Measurements from ENCODE around the gene WDR75.
"Not testable (repeated sequence)": the region's sequence is repeated elsewhere in the genome, so short reads cannot be mapped to it uniquely, and the experiment has no call there.

The WDR75 gene

GRCh38 chr2:189442468-189442867 lies 1.2 kb downstream of the WDR75 start:
- peak in 1 of 2 experiments; percentile 22 for DNase-seq

DNA sequence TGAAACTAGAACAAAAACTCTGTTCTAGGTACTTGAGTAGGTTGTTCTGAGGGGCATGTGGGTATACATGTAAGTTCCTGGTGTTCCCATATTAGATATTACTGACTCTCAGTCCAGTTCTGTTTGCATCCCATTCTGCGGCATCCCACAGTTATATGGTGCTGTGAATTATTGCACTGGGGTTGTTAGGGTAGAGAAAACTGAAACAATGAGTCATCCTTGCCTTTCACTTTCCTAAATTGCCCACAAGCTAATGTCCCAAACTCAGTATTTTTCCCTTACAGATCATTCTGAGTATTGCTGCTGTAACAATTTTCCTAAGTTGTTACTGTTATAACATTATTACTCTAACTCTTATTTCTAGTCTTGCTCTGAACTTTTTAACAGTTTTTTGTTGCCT lies 3.0 kb downstream of the WDR75 start:
- peak in 1 of 2 experiments; percentile 30 for DNase-seq

- DNase-seq, result no peak
Observed at GRCh38 chr2:189446780-189447179, 5.5 kb downstream of the WDR75 start.

DNA sequence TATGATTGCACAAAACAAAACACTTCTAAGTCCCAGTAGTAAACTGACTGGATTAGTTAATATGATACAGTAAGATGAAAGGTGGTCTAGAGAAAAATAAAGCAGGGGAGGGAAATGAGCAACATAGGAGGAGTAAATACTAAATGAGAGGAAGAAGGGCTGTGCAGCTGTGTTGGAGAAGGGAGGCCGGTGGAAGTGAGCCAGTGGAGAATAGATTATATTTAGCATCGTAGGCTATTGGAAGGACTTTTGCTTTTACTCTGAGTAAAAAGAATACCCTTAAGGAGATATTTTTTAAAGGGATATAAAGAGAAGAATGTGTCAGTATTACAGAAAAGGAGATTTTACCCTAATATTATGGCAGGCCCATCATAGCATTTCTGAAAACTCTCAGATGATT lies 12.7 kb downstream of the WDR75 start:
- no peak for DNase-seq

GRCh38 chr2:189465076-189465475 lies 23.8 kb downstream of the WDR75 start:
- DNase-seq, result no peak

GRCh38 chr2:189465478-189465877 lies 24.2 kb downstream of the WDR75 start:
- DNase-seq, result no peak

- no peak for DNase-seq
Observed at GRCh38 chr2:189466046-189466445, 24.8 kb downstream of the WDR75 start.

- DNase-seq, result no peak
Observed at GRCh38 chr2:189466656-189467055, 25.4 kb downstream of the WDR75 start.

DNA sequence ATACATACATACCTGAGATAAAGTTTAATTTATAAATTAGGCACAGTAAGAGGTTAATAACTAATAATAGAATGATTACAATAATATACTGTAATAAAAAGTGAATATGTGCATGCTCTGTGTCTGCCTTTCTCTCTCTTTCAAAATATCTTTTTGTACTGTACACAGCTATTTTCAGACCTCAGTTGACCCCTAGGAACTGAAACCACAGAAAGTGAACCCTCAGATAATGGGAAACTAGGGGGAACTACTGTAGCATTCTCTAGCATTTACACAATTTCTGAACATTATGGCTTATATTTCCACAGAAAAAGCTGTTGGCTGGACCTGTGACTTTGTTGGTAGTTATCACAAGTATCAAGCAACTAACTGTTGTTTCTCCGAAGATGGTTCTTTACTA lies 25.9 kb downstream of the WDR75 start:
- DNase-seq, result no peak

- DNase-seq, result no peak
Observed at GRCh38 chr2:189467593-189467992, 26.3 kb downstream of the WDR75 start.

DNA sequence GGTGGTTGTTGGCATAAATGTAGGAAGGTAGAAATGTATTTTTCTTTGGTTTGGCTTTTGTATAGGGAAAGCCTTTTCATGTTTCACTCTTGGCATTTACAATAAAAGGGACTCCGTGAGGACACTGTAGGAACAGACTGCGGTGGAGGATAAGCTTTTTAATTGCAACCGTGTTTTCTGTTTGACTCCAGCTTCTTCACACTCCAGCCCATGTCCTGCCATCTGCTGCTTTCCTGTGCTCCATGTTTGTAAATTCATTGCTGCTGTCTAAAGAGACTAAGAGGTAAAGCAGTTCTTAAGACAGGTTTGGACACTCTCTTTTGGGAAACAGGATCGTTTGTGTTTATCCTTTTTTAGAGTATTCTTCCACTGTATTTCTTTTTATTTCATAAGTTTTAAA lies 33.3 kb downstream of the WDR75 start:
- no peak for DNase-seq

DNA sequence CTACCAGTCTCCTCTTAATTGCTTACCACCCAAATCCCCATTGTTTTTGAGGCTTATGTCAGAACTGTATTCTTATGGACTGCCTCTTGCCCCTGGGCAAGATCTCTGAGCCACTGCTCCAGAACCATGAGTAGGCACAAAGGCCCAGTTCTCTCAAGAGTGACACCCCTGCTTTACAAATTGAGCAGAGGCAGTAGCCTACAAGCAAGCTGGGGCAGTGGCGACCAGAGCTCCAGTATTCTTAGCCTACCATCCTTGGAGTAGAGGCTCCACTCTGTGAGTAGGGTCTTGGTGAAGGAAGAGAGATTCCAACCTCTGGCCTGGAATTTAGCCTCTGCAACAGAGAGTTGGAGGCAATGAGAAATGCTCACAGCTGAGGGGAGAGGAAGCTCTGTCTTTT lies 36.5 kb downstream of the WDR75 start:
- no peak for DNase-seq

GRCh38 chr2:189478289-189478688 lies 37.0 kb downstream of the WDR75 start:
- not testable (repeated sequence) for DNase-seq

DNA sequence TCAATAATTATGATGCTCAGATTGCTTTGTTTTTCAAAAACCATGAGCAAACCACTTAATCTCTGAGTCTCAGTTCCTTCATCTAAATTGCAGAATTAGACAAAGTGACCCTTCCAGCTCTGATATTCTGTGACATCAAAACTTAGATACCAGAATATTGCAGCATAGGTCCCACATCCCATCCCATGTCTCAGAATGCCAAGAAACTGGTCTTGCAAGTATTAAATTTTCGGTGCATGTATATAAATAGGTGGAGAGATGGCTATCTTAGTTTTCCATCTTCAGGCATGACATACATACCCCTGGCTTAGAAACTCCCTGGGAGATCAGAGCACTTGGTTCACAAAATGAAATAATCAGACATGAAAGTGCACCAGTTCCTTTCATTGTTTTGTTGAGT lies 39.8 kb downstream of the WDR75 start:
- DNase-seq, result no peak

GRCh38 chr2:189483571-189483970 lies 42.3 kb downstream of the WDR75 start:
- no peak for DNase-seq

GRCh38 chr2:189483980-189484740 lies 42.9 kb downstream of the WDR75 start:
- no peak for DNase-seq

GRCh38 chr2:189485146-189485545 lies 43.9 kb downstream of the WDR75 start:
- no peak for DNase-seq

GRCh38 chr2:189486237-189486770 lies 45.0 kb downstream of the WDR75 start:
- DNase-seq, result no peak

- DNase-seq, result no peak
Observed at GRCh38 chr2:189487283-189488007, 46.2 kb downstream of the WDR75 start.

DNA sequence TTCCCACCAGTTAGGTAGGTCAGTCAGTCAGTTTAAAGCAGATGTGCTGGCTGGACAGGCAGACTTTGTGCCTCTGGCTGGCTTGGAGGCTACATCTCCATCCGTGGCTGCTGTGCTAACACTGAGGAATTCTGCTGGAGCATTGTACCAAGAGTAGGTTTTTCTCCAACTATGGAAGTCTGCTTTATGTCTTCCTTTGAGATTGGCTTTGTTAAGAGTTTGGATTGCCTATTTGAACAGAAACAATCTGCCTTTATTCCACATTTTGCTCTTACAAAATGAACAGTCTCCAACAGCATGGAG lies 46.7 kb downstream of the WDR75 start:
- DNase-seq, result no peak

DNA sequence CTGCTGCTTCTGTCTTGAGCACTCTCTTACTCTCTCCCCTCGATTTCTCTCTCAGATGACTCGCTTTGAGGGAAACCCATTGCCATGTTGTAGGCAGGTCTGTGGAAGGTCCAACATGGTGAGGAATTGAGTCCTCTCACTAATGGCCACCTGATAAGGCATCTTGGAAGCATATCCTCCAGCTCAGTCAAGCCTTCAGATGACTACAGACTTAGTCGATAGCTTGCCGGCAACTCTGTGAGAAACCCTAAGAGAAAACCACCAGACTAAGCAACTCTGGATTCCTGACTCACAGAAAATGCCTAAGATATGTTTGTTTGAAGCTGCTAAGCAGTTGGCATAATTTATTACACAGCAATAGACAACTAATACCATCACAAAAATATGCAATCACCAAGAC lies 51.2 kb downstream of the WDR75 start:
- DNase-seq, result no peak

DNA sequence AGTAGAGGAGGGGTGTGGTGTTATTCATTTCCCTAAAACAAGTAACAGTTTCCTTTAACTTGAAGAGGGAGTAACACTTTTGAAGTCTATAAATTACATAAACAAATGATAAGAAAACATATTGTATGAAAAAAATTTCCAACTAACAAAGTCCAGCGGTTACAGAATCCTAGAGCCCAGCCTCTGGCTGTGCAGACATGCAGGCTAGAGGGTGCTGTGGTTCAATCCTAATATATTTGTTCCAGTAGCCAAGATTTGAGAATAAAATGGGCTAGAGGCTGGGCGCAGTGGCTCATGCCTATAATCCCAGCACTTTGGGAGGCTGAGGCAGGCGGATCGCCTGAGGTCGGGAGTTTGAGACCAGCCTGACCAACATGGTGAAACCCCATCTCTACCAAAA lies 56.9 kb downstream of the WDR75 start:
- no peak for DNase-seq

DNA sequence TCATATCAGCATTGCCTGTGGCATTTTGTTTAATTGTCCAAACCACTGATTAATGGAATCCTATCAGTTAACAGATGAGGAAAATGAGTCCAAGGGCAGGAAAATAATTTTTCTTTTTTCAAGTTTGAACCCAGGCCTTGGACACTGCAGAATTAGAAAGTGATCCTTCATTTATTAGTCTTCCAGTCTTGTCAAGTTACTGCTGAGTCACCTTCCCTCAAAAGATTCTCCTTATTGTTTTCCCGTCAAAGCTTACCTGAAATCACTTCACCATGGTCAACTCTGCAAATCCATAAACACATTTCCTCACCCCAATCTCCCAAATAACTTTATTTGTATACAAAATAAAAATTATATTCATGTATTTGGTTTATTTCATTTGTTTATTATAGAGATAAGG lies 57.9 kb downstream of the WDR75 start:
- no peak for DNase-seq

GRCh38 chr2:189500456-189501160 lies 59.3 kb downstream of the WDR75 start:
- no peak for DNase-seq

All from activated T-cell treated with anti-CD3 and anti-CD28 coated beads, Interleukin-2, amount 50 U/mL, for 48 hours (primary cell).